Glutamatergic neuron (in vitro differentiated cells): Measurements from ENCODE around the gene SHISA4. TPM values are rescaled to one million over a fixed set of nuclear protein-coding genes. Genes with fewer than 3 reads are reported as not detected.

Experiments used
- DNase-seq: peaks from one replicate; pipeline ENCODE4 v3.0.0; 2022
- H3K27ac Mint-ChIP-seq: one replicate; pipeline ENCODE4 v1.8.0; 2020; ENCODE audit warnings: mild to moderate bottlenecking, mixed read lengths, inconsistent platforms; ENCODE audit not compliant: unreplicated experiment
- H3K27me3 Mint-ChIP-seq: one replicate; pipeline ENCODE4 v1.8.0; 2020; ENCODE audit warnings: mild to moderate bottlenecking, moderate library complexity, mixed read lengths, inconsistent platforms; ENCODE audit not compliant: unreplicated experiment
- H3K36me3 Mint-ChIP-seq: one replicate; pipeline ENCODE4 v1.8.0; 2020; ENCODE audit warnings: mild to moderate bottlenecking, mixed read lengths, inconsistent platforms; ENCODE audit not compliant: unreplicated experiment
- H3K4me1 Mint-ChIP-seq: one replicate; pipeline ENCODE4 v1.8.0; 2020; ENCODE audit warnings: mild to moderate bottlenecking, low read depth, mixed read lengths, inconsistent platforms; ENCODE audit not compliant: unreplicated experiment
- H3K4me3 Mint-ChIP-seq: one replicate; pipeline ENCODE4 v1.8.0; 2020; ENCODE audit warnings: mild to moderate bottlenecking, mixed read lengths, inconsistent platforms; ENCODE audit not compliant: unreplicated experiment
- H3K9me3 Mint-ChIP-seq: one replicate; pipeline ENCODE4 v1.8.0; 2020; ENCODE audit warnings: mild to moderate bottlenecking, moderate library complexity, mixed read lengths, inconsistent platforms; ENCODE audit not compliant: unreplicated experiment
- CTCF ChIP-seq: fragments of 200-600 bp; sonication (generic); IDR thresholded peaks from one replicate; pipeline ENCODE4 v1.5.0; 2021; ENCODE audit not compliant: partially characterized antibody, unreplicated experiment
- total RNA-seq: library from RNA; stranded (reverse); fragmentation: NEBNext Ultra II Directional; extraction: Animal tissue kit (Norgen Biotek cat#: 25700); gene quantifications from one replicate; pipeline ENCODE4 v1.2.1, GENCODE V29; 2021; ENCODE audit not compliant: unreplicated experiment

The SHISA4 gene
- total RNA-seq, 1 donor from 2014 or later = 2.9 TPM

GRCh38 chr1:201842472-201843027 is 46.1 kb upstream of the SHISA4 start:
- H3K4me3 Mint-ChIP-seq = no peak overlapping the region
- no peak for DNase-seq
- no peaks in the 10 kb centered on the region for H3K36me3 Mint-ChIP-seq
- TF ChIP-seq CTCF = no peak
- no peak overlapping the region for H3K27ac Mint-ChIP-seq
- no peaks in the 10 kb centered on the region for H3K9me3 Mint-ChIP-seq
- H3K27me3 Mint-ChIP-seq = no peaks in the 10 kb centered on the region
- H3K4me1 Mint-ChIP-seq = peaks cover 1% of the 10 kb centered on the region

- no peaks in the 10 kb centered on the region for H3K27me3 Mint-ChIP-seq
- no peaks in the 10 kb centered on the region for H3K36me3 Mint-ChIP-seq
- no peak overlapping the region for H3K27ac Mint-ChIP-seq
- H3K4me1 Mint-ChIP-seq = peaks cover 1% of the 10 kb centered on the region
- DNase-seq = no peak
- H3K9me3 Mint-ChIP-seq = no peaks in the 10 kb centered on the region
- no peak overlapping the region for H3K4me3 Mint-ChIP-seq
- TF ChIP-seq CTCF = no peak
Measured at GRCh38 chr1:201845331-201846083, 43.2 kb upstream of the SHISA4 start.

- no peak overlapping the region for H3K4me3 Mint-ChIP-seq
- no peaks in the 10 kb centered on the region for H3K4me1 Mint-ChIP-seq
- DNase-seq = no peak
- H3K27me3 Mint-ChIP-seq = no peaks in the 10 kb centered on the region
- H3K27ac Mint-ChIP-seq = no peak overlapping the region
- no peaks in the 10 kb centered on the region for H3K36me3 Mint-ChIP-seq
- H3K9me3 Mint-ChIP-seq = no peaks in the 10 kb centered on the region
- no peak for TF ChIP-seq CTCF
Measured at GRCh38 chr1:201847150-201847549, 41.5 kb upstream of the SHISA4 start.

- no peak for TF ChIP-seq CTCF
- Mint-ChIP-seq H3K36me3 (no peaks in the 10 kb centered on the region), H3K9me3 (no peaks in the 10 kb centered on the region), H3K4me1 (no peaks in the 10 kb centered on the region), H3K4me3 (no peak overlapping the region), H3K27me3 (no peaks in the 10 kb centered on the region), H3K27ac (no peak overlapping the region)
- no peak for DNase-seq
Measured at GRCh38 chr1:201848230-201848629, 40.5 kb upstream of the SHISA4 start.

- H3K27me3 Mint-ChIP-seq = no peaks in the 10 kb centered on the region
- H3K4me3 Mint-ChIP-seq = no peak overlapping the region
- H3K9me3 Mint-ChIP-seq = no peaks in the 10 kb centered on the region
- TF ChIP-seq CTCF = no peak
- H3K36me3 Mint-ChIP-seq = no peaks in the 10 kb centered on the region
- no peaks in the 10 kb centered on the region for H3K4me1 Mint-ChIP-seq
- H3K27ac Mint-ChIP-seq = no peak overlapping the region
- DNase-seq = no peak
Measured at GRCh38 chr1:201849372-201850052, 39.2 kb upstream of the SHISA4 start.
